ENCODE results near the gene SYCP2L.
"Not testable (repeated sequence)": the region's sequence is repeated elsewhere in the genome, so short reads cannot be mapped to it uniquely, and the experiment has no call there.

GRCh38 chr6:10853849-10854300 is 33.0 kb upstream of the SYCP2L start:
- TF ChIP-seq POLR2AphosphoS5, CTCF, POLR2A (IDR thresholded peaks at IDR 0.05): not testable (repeated sequence)
